NCI-H460 (cell line): ENCODE measurements around the gene IQCK. TPM values are rescaled to one million over a fixed set of nuclear protein-coding genes. Genes with fewer than 3 reads are reported as not detected.
"Not testable (repeated sequence)": the region's sequence is repeated elsewhere in the genome, so short reads cannot be mapped to it uniquely, and the experiment has no call there.

Experiments used
- DNase-seq: peaks from one replicate; pipeline ENCODE4 v3.0.0-alpha.2; 2016; ENCODE audit warnings: low read depth; ENCODE audit errors: extremely low read depth
- total RNA-seq: library from RNA; depleted of rRNA; stranded (reverse); fragments of >200 nt; shearing (Covaris generic); gene quantifications from 2 replicates; pipeline ENCODE4 v1.2.3, GENCODE V29; 2014

Gene IQCK
- total RNA-seq, 1 experiment from 2014 or later: 4.3 TPM

GRCh38 chr16:19715566-19715965 is 2.5 kb upstream of the IQCK start:
- DNase-seq: no peak

GRCh38 chr16:19716183-19716582 is 1.9 kb upstream of the IQCK start:
- DNase-seq: no peak

GRCh38 chr16:19716728-19717127 is 1.3 kb upstream of the IQCK start:
- DNase-seq: not testable (repeated sequence)

GRCh38 chr16:19717314-19717713 is 757 bp upstream of the IQCK start:
- DNase-seq: no peak

- no peak for DNase-seq
These were observed 524 bp downstream of the IQCK start for GRCh38 chr16:19718624-19718965.

- no peak for DNase-seq
These were observed 4.3 kb downstream of the IQCK start for GRCh38 chr16:19722269-19722952.

GRCh38 chr16:19722981-19723380 is 4.9 kb downstream of the IQCK start:
- no peak for DNase-seq

GRCh38 chr16:19728636-19728965 is 10.5 kb downstream of the IQCK start:
- no peak for DNase-seq

- DNase-seq: no peak
These were observed 15.5 kb downstream of the IQCK start for GRCh38 chr16:19733551-19733950.

- no peak for DNase-seq
These were observed 17.2 kb downstream of the IQCK start for GRCh38 chr16:19735074-19735867.

- no peak for DNase-seq
These were observed 19.4 kb downstream of the IQCK start for GRCh38 chr16:19737306-19738038.

- no peak for DNase-seq
These were observed 23.3 kb downstream of the IQCK start for GRCh38 chr16:19741354-19741753.

GRCh38 chr16:19743816-19744159 is 25.7 kb downstream of the IQCK start:
- no peak for DNase-seq

GRCh38 chr16:19744670-19745069 is 26.6 kb downstream of the IQCK start:
- no peak for DNase-seq

GRCh38 chr16:19745286-19746010 is 27.4 kb downstream of the IQCK start:
- DNase-seq: no peak

- no peak for DNase-seq
These were observed 28.5 kb downstream of the IQCK start for GRCh38 chr16:19746561-19746960.

GRCh38 chr16:19748389-19749168 is 30.5 kb downstream of the IQCK start:
- DNase-seq: no peak

- DNase-seq: no peak
These were observed 31.6 kb downstream of the IQCK start for GRCh38 chr16:19749571-19750080.

GRCh38 chr16:19751478-19752385 is 33.7 kb downstream of the IQCK start:
- no peak for DNase-seq
